Activated CD8-positive, alpha-beta T cell treated with anti-CD3 and anti-CD28 coated beads for 36 hours (primary cell): Measurements from ENCODE around the gene HIF1A. TPM values are rescaled to one million over a fixed set of nuclear protein-coding genes. Genes with fewer than 3 reads are reported as not detected.
"Not testable (repeated sequence)": the region's sequence is repeated elsewhere in the genome, so short reads cannot be mapped to it uniquely, and the experiment has no call there.

Source experiments
- ATAC-seq: fragments of 200-7000 bp; cut with Tn5 transposase; one replicate; pipeline ENCODE4 v1.10.0; 2021; ENCODE audit warnings: mild to moderate bottlenecking, moderate library complexity
- CTCF ChIA-PET: fragments of 350-600 bp; sonication (Branson Sonifier 250); formaldehyde crosslinking; loops from one replicate; lab custom pipeline; 2021; ENCODE audit warnings: antibody characterized with exemption; lab: Charles Lee
- POLR2A ChIA-PET: fragments of 350-600 bp; sonication (Branson Sonifier 250); formaldehyde crosslinking; loops from one replicate; lab custom pipeline; 2021; ENCODE audit warnings: antibody characterized with exemption; lab: Charles Lee
- DNase-seq: peaks from one replicate; pipeline ENCODE4 v3.0.0-alpha.2; 2020
- H3K27ac Mint-ChIP-seq: one replicate; pipeline ENCODE4 v1.8.0; 2021; ENCODE audit warnings: mild to moderate bottlenecking, mixed read lengths
- H3K27me3 Mint-ChIP-seq: one replicate; pipeline ENCODE4 v1.8.0; 2021; ENCODE audit warnings: mixed read lengths
- H3K36me3 Mint-ChIP-seq: one replicate; pipeline ENCODE4 v1.8.0; 2021; ENCODE audit warnings: low read depth, mixed read lengths
- H3K4me1 Mint-ChIP-seq: one replicate; pipeline ENCODE4 v1.8.0; 2021; ENCODE audit warnings: low read depth, mixed read lengths
- H3K4me3 Mint-ChIP-seq: one replicate; pipeline ENCODE4 v1.8.0; 2021; ENCODE audit warnings: mild to moderate bottlenecking, moderate library complexity, mixed read lengths
- H3K9me3 Mint-ChIP-seq: one replicate; pipeline ENCODE4 v1.8.0; 2021; ENCODE audit warnings: mixed read lengths
- CTCF ChIP-seq: fragments of 200-600 bp; IDR thresholded peaks from one replicate; pipeline ENCODE4 v1.8.0; 2022; ENCODE audit warnings: antibody characterized with exemption, mild to moderate bottlenecking
- intact Hi-C: fragments of 100-400 bp; cut with micrococcal nuclease; formaldehyde crosslinking; loops from one replicate; pipeline ENCODE4 v1.10.0; 2022
- total RNA-seq, 2 experiments: library from RNA; stranded (reverse); gene quantifications; one replicate each; pipeline ENCODE4 v1.2.3, GENCODE V29; 2021

HIF1A gene
- total RNA-seq, 2 experiments from 2014 or later: 133 to 140 TPM

- intact Hi-C loops: no loop called here
- TF ChIP-seq CTCF: no peak
- ChIA-PET CTCF (interaction anchor here (1.1 kb wide), 1 partner anchor 12 kb away, joined by 4 read pairs; no protein-coding TSS in a partner anchor), POLR2A (interaction anchor here (0.6 kb wide), 1 partner anchor 265 kb away, joined by 3 read pairs; no protein-coding TSS in a partner anchor)
- Mint-ChIP-seq H3K27ac (peak overlapping the region; percentile 63), H3K36me3 (peaks cover 70% of the 10 kb centered on the region), H3K27me3 (no peaks in the 10 kb centered on the region), H3K4me3 (no peak overlapping the region), H3K9me3 (no peaks in the 10 kb centered on the region), H3K4me1 (peaks cover 8% of the 10 kb centered on the region)
- peak; percentile 25 for ATAC-seq
- DNase-seq: no peak
These were observed 41.4 kb downstream of the HIF1A start for GRCh38 chr14:61736751-61737150.

DNA sequence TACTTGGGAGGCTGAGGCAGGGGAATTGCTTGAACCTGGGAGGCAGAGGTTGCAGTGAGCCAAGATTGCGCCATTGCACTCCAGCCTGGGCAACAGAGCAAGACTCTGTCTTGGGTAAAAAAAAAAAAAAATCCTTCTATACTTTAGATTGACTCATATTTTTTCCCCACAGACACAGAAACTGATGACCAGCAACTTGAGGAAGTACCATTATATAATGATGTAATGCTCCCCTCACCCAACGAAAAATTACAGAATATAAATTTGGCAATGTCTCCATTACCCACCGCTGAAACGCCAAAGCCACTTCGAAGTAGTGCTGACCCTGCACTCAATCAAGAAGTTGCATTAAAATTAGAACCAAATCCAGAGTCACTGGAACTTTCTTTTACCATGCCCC, 42.6 kb downstream of the HIF1A start:
- intact Hi-C loops: no loop called here
- ChIA-PET CTCF (no interaction called here), POLR2A (interaction anchor here (0.9 kb wide), 2 partner anchors 43 to 47 kb away, joined by 3 read pairs; partner anchors contain the start of gene HIF1A)
- Mint-ChIP-seq H3K36me3 (peaks cover 68% of the 10 kb centered on the region), H3K27me3 (no peaks in the 10 kb centered on the region), H3K9me3 (no peaks in the 10 kb centered on the region), H3K27ac (peak overlapping the region; percentile 71), H3K4me3 (no peak overlapping the region), H3K4me1 (peaks cover 8% of the 10 kb centered on the region)
- no peak for ATAC-seq
- no peak for TF ChIP-seq CTCF
- DNase-seq: no peak

DNA sequence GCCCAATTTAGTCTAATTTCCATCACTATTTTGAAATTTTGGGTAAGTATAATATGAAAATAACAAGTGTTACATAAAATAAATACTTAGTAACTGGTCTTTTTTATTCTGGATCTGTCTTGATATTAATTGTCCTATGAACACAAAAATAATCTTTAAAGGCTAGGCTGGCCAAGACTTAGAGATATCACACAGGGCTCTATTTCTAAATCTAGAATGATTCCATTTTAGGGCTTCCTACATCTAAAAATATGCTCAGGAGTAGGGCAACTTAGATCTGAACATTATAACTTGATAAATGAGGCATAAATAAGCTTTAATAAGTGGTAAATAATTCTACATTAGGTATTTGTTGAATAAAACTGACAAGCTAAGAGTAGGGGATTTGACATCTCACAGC, 43.8 kb downstream of the HIF1A start:
- CTCF ChIA-PET: interaction anchor here (0.7 to 2.1 kb wide), 2 partner anchors 33 to 98 kb away, joined by 3 to 7 read pairs; no protein-coding TSS in a partner anchor
- Mint-ChIP-seq H3K27me3 (no peaks in the 10 kb centered on the region), H3K36me3 (peaks cover 66% of the 10 kb centered on the region), H3K27ac (no peak overlapping the region), H3K4me1 (peaks cover 8% of the 10 kb centered on the region), H3K9me3 (no peaks in the 10 kb centered on the region), H3K4me3 (no peak overlapping the region)
- intact Hi-C loops: no loop called here
- no peak for DNase-seq
- no peak for ATAC-seq
- POLR2A ChIA-PET: interaction anchor here (0.8 to 1.2 kb wide), 2 partner anchors 9 to 15 kb away, joined by 3 read pairs; no protein-coding TSS in a partner anchor
- TF ChIP-seq CTCF: no peak

GRCh38 chr14:61742371-61742770, 47.1 kb downstream of the HIF1A start:
- CTCF ChIA-PET: interaction anchor here (0.9 to 3.7 kb wide), 7 partner anchors 8 to 470 kb away, joined by 3 to 13 read pairs (median 4); no protein-coding TSS in a partner anchor
- Mint-ChIP-seq H3K27me3 (no peaks in the 10 kb centered on the region), H3K4me3 (no peak overlapping the region), H3K27ac (no peak overlapping the region), H3K36me3 (peaks cover 63% of the 10 kb centered on the region), H3K9me3 (no peaks in the 10 kb centered on the region), H3K4me1 (peaks cover 9% of the 10 kb centered on the region)
- DNase-seq: no peak
- intact Hi-C loops: no loop called here
- no peak for ATAC-seq
- POLR2A ChIA-PET: interaction anchor here (0.6 to 1.1 kb wide), 3 partner anchors 10 to 43 kb away, joined by 3 read pairs; no protein-coding TSS in a partner anchor
- no peak for TF ChIP-seq CTCF

DNA sequence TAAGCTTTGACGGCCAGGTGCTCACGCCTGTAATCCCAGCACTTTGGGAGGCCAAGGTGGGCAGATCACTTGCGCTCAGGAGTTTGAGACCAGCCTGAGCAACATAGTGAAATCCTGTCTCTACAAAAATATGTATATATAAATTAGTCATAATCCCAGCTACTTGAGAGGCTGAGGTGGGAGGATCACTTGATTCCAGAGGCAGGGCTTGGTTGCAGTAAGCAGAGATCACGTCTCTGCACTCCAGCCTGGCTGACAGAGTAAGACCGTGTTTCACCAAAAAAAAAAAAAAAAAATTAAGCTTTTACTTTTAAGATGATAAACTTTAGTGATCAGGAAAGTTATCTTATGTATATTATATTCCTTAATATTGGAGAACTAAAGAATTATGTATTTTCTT, 48.9 kb downstream of the HIF1A start:
- POLR2A ChIA-PET: interaction anchor here (1.2 to 1.4 kb wide), 2 partner anchors 9 to 181 kb away, joined by 3 to 4 read pairs; no protein-coding TSS in a partner anchor
- Mint-ChIP-seq H3K36me3 (peaks cover 60% of the 10 kb centered on the region), H3K27me3 (no peaks in the 10 kb centered on the region), H3K27ac (no peak overlapping the region), H3K9me3 (no peaks in the 10 kb centered on the region), H3K4me1 (peaks cover 15% of the 10 kb centered on the region), H3K4me3 (no peak overlapping the region)
- no peak for TF ChIP-seq CTCF
- CTCF ChIA-PET: interaction anchor here (1.1 to 3.7 kb wide), 3 partner anchors 10 to 93 kb away, joined by 3 to 13 read pairs (median 3); no protein-coding TSS in a partner anchor
- DNase-seq (no peak), ATAC-seq (no peak)
- intact Hi-C loops: no loop called here

DNA sequence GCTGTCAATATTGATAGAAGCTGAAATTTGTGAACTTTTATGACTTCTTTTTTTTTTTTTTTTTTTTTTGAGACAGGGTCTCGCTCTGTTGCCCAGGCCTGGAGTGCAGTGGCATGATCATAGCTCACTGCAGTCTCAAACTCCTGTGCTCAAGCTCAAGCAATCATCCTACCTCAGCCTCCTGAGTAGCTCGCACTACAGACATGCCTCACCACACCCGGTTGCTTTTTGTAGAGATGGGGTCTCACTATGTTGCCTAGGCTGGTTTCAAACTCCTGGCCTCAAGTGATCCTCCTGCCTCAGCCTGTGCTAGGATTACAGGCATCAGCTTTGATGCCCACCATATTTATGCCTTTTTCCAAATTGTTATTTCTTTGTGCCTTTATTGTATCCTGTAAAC, 51.0 kb downstream of the HIF1A start:
- DNase-seq, H3K27me3 Mint-ChIP-seq, intact Hi-C loops, ATAC-seq, H3K9me3 Mint-ChIP-seq, H3K4me3 Mint-ChIP-seq: not testable (repeated sequence)
- Mint-ChIP-seq H3K27ac (peak overlapping the region; percentile 75), H3K36me3 (peaks cover 62% of the 10 kb centered on the region), H3K4me1 (peaks cover 23% of the 10 kb centered on the region)
- POLR2A ChIA-PET: interaction anchor here (0.7 to 2.0 kb wide), 2 partner anchors 14 to 17 kb away, joined by 3 to 4 read pairs; no protein-coding TSS in a partner anchor
- CTCF ChIA-PET: interaction anchor here (1.0 to 1.8 kb wide), 3 partner anchors 13 to 92 kb away, joined by 3 to 8 read pairs (median 3); no protein-coding TSS in a partner anchor
